ENCODE data around the gene GET4.

GET4 gene

GRCh38 chr7:875476-876076 lies 778 bp upstream of the GET4 start (continued):
- no peak for TF ChIP-seq ZNF776 (tag by site-specific recombination; IDR thresholded peaks at IDR 0.05; ENCODE audit: borderline replicate concordance)
- TF ChIP-seq ZNF701 (tag by site-specific recombination; IDR thresholded peaks at IDR 0.05), result no peak
- peak; percentile 63; the same call in 1 of the 2 replicates for TF ChIP-seq KLF16 (tag by site-specific recombination; IDR thresholded peaks at IDR 0.05)
- no peak for TF ChIP-seq ZNF843 (tag by site-specific recombination; IDR thresholded peaks at IDR 0.05)
- TF ChIP-seq ZNF112 (tag by site-specific recombination; IDR thresholded peaks at IDR 0.05), result no peak
- peak; percentile 44; the same call in 1 of the 2 replicates for TF ChIP-seq SP7 (tag by site-specific recombination; IDR thresholded peaks at IDR 0.05)
- TF ChIP-seq ZNF202 (tag by site-specific recombination; IDR thresholded peaks at IDR 0.05; ENCODE audit: borderline replicate concordance), result no peak
- TF ChIP-seq GLIS2 (tag by site-specific recombination; IDR thresholded peaks at IDR 0.05), result no peak
- no peak for TF ChIP-seq ZNF175 (tag by site-specific recombination; IDR thresholded peaks at IDR 0.05)

GRCh38 chr7:876972-877311 lies 588 bp downstream of the GET4 start:
- CTCF ChIA-PET, result interaction anchor here (0.7 kb wide), 1 partner anchor 99 kb away, joined by 3 read pairs; the partner anchor contains the start of gene COX19
- POLR2A ChIA-PET, result interaction anchor here (0.6 to 0.7 kb wide), 3 partner anchors 63 to 108 kb away, joined by 3 read pairs; partner anchors contain the start of gene COX19
- H3K4me1 ChIP-seq (ENCODE audit: control insufficient read depth, insufficient read depth, low read length), result no peaks in the 10 kb centered on the region
- no peaks in the 10 kb centered on the region for H3K9me3 ChIP-seq (ENCODE audit: control insufficient read depth, insufficient read depth, low read depth, low read length)
- peak overlapping the region; percentile 80 for H3K27ac ChIP-seq (ENCODE audit: extremely low read depth, low read depth, low read length)
- H3K36me3 ChIP-seq (ENCODE audit: control insufficient read depth in 2 of 2, insufficient read depth in 1 of 2, low read length in 2 of 2), result peaks cover 0 to 37% of the 10 kb centered on the region in 2 experiments; a peak in 1 of 3 replicates
- peak overlapping the region; percentile 94 for H3K4me3 ChIP-seq (ENCODE audit: low read depth, low read length)
- TF ChIP-seq ZNF513 (tag by site-specific recombination; IDR thresholded peaks at IDR 0.05) (no peak), ZNF449 (tag by site-specific recombination; IDR thresholded peaks at IDR 0.05) (no peak), ZNF24 (tag by site-specific recombination; IDR thresholded peaks at IDR 0.05) (0 out of 2 replicates have a peak, but pooled peaks have one; percentile 40), ZBTB17 (tag by site-specific recombination; IDR thresholded peaks at IDR 0.05) (peak; percentile 56), EGR2 (tag by site-specific recombination; IDR thresholded peaks at IDR 0.05; ENCODE audit: low read depth) (peak; percentile 71), ZNF26 (tag by site-specific recombination; IDR thresholded peaks at IDR 0.05) (no peak), ZNF2 (tag by site-specific recombination; IDR thresholded peaks at IDR 0.05) (0 out of 2 replicates have a peak, but pooled peaks have one; percentile 36), ZNF19 (tag by site-specific recombination; IDR thresholded peaks at IDR 0.05; ENCODE audit: low read depth) (no peak), PATZ1 (tag by site-specific recombination; IDR thresholded peaks at IDR 0.05) (peak; percentile 67; the same call in 1 of the 2 replicates), ZNF707 (tag by site-specific recombination; IDR thresholded peaks at IDR 0.05) (no peak), ZBTB26 (tag by site-specific recombination; optimal IDR thresholded peaks at IDR 0.05) (peak; percentile 29), ZNF777 (tag by site-specific recombination; IDR thresholded peaks at IDR 0.05; ENCODE audit: borderline replicate concordance) (peak; percentile 16; the same call in 1 of the 2 replicates), ZNF629 (tag by site-specific recombination; IDR thresholded peaks at IDR 0.05) (no peak), ZNF341 (tag by site-specific recombination; IDR thresholded peaks at IDR 0.05; ENCODE audit: low read depth) (no peak), ZFP37 (tag by site-specific recombination; IDR thresholded peaks at IDR 0.05) (no peak), ZNF416 (tag by site-specific recombination; IDR thresholded peaks at IDR 0.05) (no peak), ZNF521 (tag by site-specific recombination; IDR thresholded peaks at IDR 0.05) (no peak), ZNF623 (tag by site-specific recombination; IDR thresholded peaks at IDR 0.05) (no peak), KLF1 (tag by site-specific recombination; IDR thresholded peaks at IDR 0.05) (peak; percentile 44; the same call in 1 of the 2 replicates), ZNF768 (tag by site-specific recombination; IDR thresholded peaks at IDR 0.05) (no peak; the same call in 1 of the 2 replicates), ZNF670 (tag by site-specific recombination; IDR thresholded peaks at IDR 0.05; ENCODE audit: low read depth) (0 out of 2 replicates have a peak, but pooled peaks have one; percentile 39), ZNF132 (tag by site-specific recombination; IDR thresholded peaks at IDR 0.05; ENCODE audit: borderline replicate concordance) (no peak)
